ENCODE results near the gene MYH14. TPM values are rescaled to one million over a fixed set of nuclear protein-coding genes. Genes with fewer than 3 reads are reported as not detected.

MYH14 gene
- total RNA-seq, 4 donors from 2014 or later: 103 to 174 (median 141) TPM

DNA sequence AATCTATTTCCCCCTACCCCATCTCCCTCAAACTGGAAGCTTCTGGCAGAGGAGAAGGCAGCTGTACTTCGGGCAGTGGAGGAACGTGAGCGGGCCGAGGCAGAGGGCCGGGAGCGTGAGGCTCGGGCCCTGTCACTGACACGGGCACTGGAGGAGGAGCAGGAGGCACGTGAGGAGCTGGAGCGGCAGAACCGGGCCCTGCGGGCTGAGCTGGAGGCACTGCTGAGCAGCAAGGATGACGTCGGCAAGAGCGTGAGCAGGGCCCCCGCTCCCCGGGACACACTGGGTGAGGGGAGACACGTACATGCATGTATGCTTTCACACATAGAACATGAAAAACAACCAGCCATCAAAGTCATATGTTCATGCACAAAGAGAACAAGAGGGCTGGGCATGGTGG, 83.0 kb downstream of the MYH14 start:
- no peak for DNase-seq
- peaks cover 3 to 99% of the 10 kb centered on the region in 2 donors for H3K36me3 ChIP-seq
- in situ Hi-C loops (cut with MboI; ENCODE audit: low sequenced_read_pairs in 4 of 4): no loop called here
- H3K27ac ChIP-seq: no peak overlapping the region
- TF ChIP-seq, protein P1, sequence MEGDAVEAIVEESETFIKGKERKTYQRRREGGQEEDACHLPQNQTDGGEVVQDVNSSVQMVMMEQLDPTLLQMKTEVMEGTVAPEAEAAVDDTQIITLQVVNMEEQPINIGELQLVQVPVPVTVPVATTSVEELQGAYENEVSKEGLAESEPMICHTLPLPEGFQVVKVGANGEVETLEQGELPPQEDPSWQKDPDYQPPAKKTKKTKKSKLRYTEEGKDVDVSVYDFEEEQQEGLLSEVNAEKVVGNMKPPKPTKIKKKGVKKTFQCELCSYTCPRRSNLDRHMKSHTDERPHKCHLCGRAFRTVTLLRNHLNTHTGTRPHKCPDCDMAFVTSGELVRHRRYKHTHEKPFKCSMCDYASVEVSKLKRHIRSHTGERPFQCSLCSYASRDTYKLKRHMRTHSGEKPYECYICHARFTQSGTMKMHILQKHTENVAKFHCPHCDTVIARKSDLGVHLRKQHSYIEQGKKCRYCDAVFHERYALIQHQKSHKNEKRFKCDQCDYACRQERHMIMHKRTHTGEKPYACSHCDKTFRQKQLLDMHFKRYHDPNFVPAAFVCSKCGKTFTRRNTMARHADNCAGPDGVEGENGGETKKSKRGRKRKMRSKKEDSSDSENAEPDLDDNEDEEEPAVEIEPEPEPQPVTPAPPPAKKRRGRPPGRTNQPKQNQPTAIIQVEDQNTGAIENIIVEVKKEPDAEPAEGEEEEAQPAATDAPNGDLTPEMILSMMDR (IDR thresholded peaks at IDR 0.05 in 4 of 5, conservative IDR thresholded peaks at IDR 0.05 in 1 of 5): no peak
- TF ChIP-seq POLR2A (IDR thresholded peaks at IDR 0.05): no peak
- H3K9me3 ChIP-seq: peaks cover 0 to 7% (median 0%) of the 10 kb centered on the region in 3 donors
- H3K4me3 ChIP-seq: no peak overlapping the region
- no peaks in the 10 kb centered on the region for H3K27me3 ChIP-seq
- no peaks in the 10 kb centered on the region for H3K4me1 ChIP-seq
- intact Hi-C loops (cut with DNase I; ENCODE audit: low total_unique reads): no loop called here
- no peak for ATAC-seq

DNA sequence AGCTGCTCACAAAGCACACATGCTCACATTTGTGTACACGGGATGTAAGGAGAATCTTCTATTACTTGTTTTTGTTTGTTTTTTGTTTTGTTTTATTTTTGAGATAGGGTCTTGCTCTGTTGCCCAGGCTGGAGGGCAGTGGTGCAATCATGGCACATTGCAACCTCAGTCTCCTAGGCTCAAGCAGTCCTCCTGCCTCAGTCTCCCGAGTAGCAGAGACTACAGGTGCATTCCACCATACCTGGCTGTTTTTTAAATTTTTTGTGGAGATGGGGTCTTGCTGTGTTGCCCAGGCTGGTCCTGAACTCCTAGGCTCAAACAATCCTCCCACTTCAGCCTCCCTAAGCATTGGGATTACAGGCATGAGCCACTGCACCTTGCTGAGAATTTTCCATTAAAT, 83.9 kb downstream of the MYH14 start:
- DNase-seq (no peak), ATAC-seq (no peak)
- H3K36me3 ChIP-seq: peaks cover 3 to 99% of the 10 kb centered on the region in 2 donors
- peaks cover 0 to 7% (median 0%) of the 10 kb centered on the region in 3 donors for H3K9me3 ChIP-seq
- no peaks in the 10 kb centered on the region for H3K4me1 ChIP-seq
- no peak overlapping the region for H3K4me3 ChIP-seq
- intact Hi-C loops (cut with DNase I; ENCODE audit: low total_unique reads): no loop called here
- no peak for TF ChIP-seq POLR2A (IDR thresholded peaks at IDR 0.05)
- TF ChIP-seq, protein P1 (IDR thresholded peaks at IDR 0.05 in 4 of 5, conservative IDR thresholded peaks at IDR 0.05 in 1 of 5): no peak
- no peak overlapping the region for H3K27ac ChIP-seq
- in situ Hi-C loops (cut with MboI; ENCODE audit: low sequenced_read_pairs in 4 of 4): no loop called here
- no peaks in the 10 kb centered on the region for H3K27me3 ChIP-seq

DNA sequence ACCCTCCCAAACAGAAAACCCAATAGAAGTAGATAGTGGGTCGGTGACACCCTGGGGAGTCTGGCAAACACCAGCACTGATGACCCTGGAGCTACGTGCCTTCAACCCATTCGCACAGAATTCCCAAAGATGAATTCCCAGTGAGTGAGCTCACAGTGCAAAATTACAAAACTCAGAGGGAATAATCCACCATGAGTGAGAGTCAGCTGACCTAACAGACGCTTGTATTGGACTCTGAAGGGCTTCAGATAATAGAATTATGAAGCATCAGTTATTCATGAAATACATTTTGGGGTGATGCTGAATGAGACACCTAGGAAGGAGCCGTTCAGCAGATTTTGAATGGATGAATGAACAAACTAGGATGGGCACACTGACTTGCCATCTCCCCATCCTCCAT, 85.5 kb downstream of the MYH14 start:
- no peak for DNase-seq
- Histone ChIP-seq H3K4me3 (no peak overlapping the region), H3K4me1 (no peaks in the 10 kb centered on the region), H3K27ac (no peak overlapping the region), H3K27me3 (no peaks in the 10 kb centered on the region), H3K9me3 (peaks cover 0 to 7% (median 0%) of the 10 kb centered on the region in 3 donors), H3K36me3 (peaks cover 3 to 98% of the 10 kb centered on the region in 2 donors)
- ATAC-seq: no peak
- in situ Hi-C loops (cut with MboI; ENCODE audit: low sequenced_read_pairs in 4 of 4) (no loop called here), intact Hi-C loops (cut with DNase I; ENCODE audit: low total_unique reads) (no loop called here)
- no peak for TF ChIP-seq POLR2A (IDR thresholded peaks at IDR 0.05)
- TF ChIP-seq, protein P1 (IDR thresholded peaks at IDR 0.05 in 4 of 5, conservative IDR thresholded peaks at IDR 0.05 in 1 of 5): no peak

DNA sequence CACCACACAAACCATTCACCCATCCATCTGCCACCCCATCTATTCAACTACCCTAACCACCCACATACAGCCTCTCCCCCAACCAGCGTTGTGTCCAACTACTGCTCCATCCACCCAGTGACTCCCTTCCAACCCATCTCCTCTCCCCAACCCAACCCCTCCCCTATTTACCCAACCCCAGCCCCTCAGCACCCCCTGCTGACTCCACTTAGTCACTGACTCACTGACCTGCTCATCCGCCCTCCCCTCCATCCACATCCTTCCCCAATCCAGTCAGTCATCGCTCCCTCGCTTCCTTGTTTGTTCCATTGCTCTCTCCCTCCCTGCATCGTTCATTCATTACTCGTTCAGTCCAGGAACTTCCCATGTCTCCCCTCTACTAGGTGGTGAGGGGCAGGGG, 86.6 kb downstream of the MYH14 start:
- H3K4me1 ChIP-seq: no peaks in the 10 kb centered on the region
- no peak for ATAC-seq
- peaks cover 0 to 6% (median 0%) of the 10 kb centered on the region in 3 donors for H3K9me3 ChIP-seq
- no peak for DNase-seq
- in situ Hi-C loops (cut with MboI; ENCODE audit: low sequenced_read_pairs in 4 of 4) (no loop called here), intact Hi-C loops (cut with DNase I; ENCODE audit: low total_unique reads) (no loop called here)
- no peak overlapping the region for H3K4me3 ChIP-seq
- TF ChIP-seq POLR2A (IDR thresholded peaks at IDR 0.05): no peak
- TF ChIP-seq, protein P1 (IDR thresholded peaks at IDR 0.05 in 4 of 5, conservative IDR thresholded peaks at IDR 0.05 in 1 of 5): no peak
- H3K27me3 ChIP-seq: no peaks in the 10 kb centered on the region
- no peak overlapping the region for H3K27ac ChIP-seq
- peaks cover 3 to 91% of the 10 kb centered on the region in 2 donors for H3K36me3 ChIP-seq

DNA sequence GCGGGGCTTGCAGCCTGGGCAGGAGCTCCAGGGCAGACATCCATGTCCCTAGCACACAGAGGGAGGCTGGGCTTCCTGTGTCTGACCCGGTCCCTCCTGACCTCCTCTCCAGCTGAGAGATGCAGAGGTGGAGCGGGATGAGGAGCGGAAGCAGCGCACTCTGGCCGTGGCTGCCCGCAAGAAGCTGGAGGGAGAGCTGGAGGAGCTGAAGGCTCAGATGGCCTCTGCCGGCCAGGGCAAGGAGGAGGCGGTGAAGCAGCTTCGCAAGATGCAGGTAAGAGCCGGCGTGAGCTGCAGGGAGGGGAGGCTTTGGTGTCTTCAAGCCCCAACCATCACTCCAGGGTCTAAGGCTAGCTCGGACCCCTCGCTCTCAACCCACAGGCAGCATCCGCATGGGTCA, 87.4 kb downstream of the MYH14 start:
- Histone ChIP-seq H3K4me3 (no peak overlapping the region), H3K9me3 (peaks cover 0 to 3% (median 0%) of the 10 kb centered on the region in 3 donors), H3K27ac (no peak overlapping the region), H3K4me1 (no peaks in the 10 kb centered on the region), H3K27me3 (no peaks in the 10 kb centered on the region), H3K36me3 (peaks cover 3 to 83% of the 10 kb centered on the region in 2 donors)
- intact Hi-C loops (cut with DNase I; ENCODE audit: low total_unique reads) (no loop called here), in situ Hi-C loops (cut with MboI; ENCODE audit: low sequenced_read_pairs in 4 of 4) (no loop called here)
- ATAC-seq: no peak
- no peak for DNase-seq
- no peak for TF ChIP-seq POLR2A (IDR thresholded peaks at IDR 0.05)
